HG03280 (cell line): ENCODE measurements around the gene DMRT2.

Experiments used
- ATAC-seq: cut with Tn5 transposase; IDR thresholded peaks from one replicate; pipeline ENCODE4 v1.9.1; 2021; ENCODE audit warnings: mild to moderate bottlenecking, moderate library complexity; ENCODE audit not compliant: unreplicated experiment

Gene DMRT2

DNA sequence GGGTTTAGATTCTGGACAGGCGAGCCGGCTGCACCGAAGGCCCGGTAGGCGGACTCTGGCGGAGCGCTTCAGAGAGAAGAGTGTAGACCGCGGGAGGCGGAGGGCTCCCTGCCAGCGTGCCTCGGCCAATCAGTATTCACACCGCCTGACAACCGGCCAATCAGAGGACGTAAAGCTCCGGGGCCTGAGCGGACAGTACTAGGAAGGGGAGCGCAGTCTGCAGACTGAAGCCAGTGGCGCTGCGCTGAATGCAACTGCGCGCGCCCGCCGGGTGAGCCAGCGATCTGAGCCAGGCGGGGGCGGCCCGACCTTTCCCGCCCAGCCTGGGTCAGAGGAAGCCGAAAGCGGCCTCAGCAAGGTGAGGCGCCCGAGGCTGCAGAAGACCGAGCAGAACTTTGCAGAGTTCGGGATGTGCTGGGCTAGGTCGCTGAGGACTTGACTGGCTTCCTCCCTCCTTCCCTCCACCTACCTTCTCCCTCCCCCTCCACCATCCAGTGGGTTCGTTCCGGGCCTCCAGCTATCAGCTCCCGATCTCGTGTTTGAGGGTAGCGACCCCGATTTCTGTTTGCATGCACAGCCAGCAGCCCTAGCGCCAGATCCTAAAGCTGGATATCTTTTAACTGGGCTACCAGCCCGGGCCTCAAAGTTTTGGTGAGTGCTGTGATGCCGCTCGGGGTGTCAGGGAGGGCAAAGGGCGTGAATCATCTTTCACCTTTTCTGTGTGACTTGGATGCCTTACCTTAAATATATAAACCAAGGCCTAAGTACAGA lies at the start of gene DMRT2:
Gene DMRT2, plus strand, starts transcription at position 233 of the 771 bp plus-strand sequence. CDS start 1,257 bp downstream, outside the sequence.
- ATAC-seq, result peak; percentile 71

DNA sequence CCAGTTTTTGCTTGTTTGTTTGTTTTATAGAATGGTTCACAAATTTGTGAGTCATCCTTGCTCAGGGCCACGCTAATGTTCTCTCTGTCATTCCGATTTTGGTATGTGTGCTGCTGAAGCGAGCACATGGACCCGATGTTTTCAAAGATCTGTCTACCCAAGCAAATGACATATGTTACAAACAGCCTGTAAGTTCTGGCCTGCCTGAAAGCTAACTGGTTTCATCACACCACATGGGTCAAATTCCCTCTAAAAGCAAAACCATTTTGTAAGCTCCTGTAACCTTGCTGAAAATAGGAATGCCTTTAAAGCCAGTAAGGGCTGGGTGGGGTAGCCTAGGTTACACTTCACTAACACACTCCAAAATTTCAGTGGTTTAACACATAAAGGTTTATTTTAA lies 48.3 kb upstream of the DMRT2 start:
- ATAC-seq, result no peak

DNA sequence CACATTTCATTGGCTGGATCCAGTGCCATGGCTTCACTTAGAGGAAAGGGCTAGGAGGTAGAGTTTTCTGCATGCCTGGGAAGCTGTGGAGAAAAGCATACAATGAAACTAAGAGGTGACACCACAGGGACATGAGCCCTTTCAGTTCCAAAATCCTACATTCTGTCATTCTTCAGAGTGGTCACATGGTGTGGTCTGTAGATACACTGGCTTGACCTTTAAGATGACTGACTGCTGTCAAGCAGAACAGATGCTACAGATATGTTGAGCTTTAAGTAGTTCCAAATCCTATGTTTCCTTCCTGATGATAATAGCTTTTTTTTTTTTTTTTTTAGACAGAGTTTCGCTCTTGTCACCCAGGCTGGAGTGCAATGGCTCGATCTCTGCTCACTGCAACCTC lies 47.5 kb upstream of the DMRT2 start:
- ATAC-seq, result no peak

DNA sequence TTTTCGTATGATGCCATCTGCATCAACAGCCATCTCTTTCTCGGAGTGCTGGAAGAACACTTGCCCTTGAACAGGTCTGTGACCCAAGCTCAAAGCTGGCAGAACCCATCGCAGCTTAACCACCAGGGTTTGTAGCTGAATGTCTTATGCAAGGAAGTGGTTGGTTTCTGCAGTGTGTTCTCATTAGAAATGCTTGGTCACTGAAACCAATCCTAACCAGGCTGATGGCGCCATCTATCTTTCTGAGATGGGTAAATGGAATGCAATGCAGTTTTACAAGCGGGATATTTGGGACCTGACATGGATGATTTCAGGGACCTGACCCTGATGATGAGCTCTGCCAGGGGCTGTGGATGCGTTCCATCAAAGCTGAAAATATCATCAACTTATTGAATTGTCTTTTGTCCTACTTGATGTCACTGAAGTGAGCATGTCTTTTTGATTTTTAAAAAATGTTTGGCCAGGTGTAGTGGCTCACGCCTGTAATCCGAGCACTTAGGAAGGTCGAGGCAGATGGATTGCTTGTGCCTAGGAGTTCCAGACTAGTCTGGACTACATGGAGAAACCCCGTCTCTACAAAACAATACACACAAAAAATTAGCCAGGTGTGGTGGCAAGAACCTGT lies 45.0 kb upstream of the DMRT2 start:
- peak; percentile 56 for ATAC-seq

DNA sequence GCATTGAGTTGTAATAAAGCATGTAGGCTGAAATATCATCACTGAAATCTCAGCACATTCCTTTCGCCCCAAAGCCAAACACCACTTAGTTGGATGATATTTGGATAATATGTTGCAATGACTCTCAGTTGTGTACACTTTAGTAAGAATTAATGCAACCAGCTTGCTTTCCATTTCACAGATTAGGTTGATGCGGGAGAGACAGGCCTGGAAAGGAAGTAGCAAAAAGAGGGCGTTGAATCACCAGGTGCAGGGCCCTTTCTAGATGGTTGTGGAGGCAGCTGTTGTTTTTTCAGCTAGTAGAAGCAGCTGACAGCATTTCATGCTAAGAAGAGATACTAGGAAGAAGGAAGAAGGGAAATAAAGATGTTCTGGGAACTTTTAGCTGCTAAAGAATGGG lies 42.8 kb upstream of the DMRT2 start:
- no peak for ATAC-seq

DNA sequence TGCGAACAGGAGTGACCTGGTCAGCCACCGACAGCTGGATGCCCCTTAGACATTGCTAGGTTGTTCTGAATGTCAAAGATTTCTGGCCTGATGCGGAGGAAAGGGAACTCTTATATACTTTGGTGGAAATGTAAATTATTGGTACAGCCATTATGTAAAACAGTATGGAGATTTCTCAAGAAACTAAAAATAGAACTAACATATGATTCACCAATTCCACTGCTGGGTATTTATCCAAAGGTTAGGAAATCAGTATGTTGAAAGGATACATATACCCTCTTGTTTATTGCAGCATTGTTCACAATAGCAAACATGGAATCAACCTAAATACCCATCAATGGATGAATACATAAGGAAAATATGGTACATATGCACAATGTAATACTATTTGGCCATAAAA lies 41.9 kb upstream of the DMRT2 start:
- ATAC-seq, result no peak

DNA sequence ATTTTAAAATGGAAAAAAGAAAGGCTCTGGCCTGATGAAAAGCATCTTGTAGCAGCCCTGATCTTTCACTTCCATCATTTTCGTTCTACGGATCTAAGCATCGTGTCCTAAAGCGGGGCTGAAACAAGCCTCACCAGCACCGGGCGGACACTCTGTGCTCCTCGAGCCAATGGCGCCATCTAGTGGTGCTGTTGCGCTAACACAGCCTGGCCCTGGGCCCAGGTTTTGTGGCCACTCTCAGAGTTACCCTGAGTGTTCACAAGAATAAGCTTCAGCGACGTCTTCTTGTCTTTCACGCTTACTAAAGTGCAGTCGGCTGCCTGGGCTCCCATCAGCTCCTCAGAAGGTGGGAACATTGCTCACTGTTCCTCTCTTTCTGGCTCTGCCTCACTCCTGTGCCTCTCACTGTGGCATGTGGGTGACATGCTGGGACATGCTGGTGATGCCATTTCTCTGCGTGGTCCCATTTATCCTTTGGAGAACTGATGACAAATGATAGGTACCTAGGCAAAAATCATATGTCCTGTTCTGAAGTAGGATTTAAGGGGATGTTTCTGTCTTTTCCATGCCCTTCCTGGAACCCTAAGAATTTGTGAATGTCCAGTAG lies 41.0 kb upstream of the DMRT2 start:
- ATAC-seq, result peak; percentile 95

DNA sequence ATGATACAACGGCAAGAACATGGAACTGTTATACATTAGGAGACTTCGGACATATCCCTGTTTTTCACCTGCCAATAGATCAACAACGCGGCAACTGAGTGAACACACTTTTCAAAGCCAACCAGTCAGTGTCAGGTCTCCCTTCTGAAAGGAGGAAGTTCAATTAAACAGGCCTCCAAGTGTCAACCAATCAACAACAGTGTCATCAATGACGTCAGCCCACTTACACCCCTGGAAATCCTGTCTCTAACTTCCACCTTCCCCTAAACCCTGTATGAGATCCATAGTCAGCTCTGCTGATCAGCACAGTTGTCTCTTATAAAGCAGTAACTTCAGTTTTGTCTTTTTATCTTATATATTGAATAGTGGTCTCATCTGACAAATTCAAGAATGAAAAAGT lies 37.1 kb upstream of the DMRT2 start:
- no peak for ATAC-seq

DNA sequence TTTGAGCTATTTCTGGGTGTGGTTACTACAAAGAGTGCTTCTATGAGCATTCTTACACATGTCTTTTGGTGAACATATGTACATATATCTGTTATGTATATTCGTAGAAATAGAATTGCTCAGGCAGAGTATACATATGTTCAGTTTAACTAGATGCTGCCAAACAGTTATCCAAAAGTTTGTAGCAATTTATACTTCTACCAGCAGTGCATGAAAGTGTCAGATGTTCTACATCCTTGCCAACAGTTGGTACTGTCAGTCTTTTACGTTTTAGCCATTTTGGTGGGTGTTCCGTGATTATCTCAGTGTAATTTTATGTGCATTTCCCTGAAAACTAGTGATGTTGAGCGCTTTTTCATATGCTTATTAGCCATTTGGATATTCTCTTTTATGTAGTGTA lies 35.9 kb upstream of the DMRT2 start:
- ATAC-seq, result no peak

DNA sequence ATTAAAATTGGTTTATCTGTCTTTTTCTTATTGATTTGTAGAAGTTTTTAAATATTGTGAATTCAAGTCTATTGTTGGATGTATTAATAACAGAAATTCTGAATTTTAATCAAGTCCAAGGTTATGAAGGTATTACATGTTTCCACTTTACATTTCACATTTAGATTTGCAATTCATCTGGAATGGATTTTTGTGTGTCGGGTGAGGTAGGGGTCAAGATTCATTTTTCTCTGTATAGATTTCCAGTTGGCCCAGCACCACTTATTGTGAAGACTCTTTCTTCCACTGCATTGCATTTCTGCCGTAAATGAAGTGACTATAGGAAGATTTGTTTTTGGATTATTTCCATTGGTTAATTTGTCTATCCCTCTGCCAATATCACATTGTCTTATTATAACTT lies 35.5 kb upstream of the DMRT2 start:
- no peak for ATAC-seq

DNA sequence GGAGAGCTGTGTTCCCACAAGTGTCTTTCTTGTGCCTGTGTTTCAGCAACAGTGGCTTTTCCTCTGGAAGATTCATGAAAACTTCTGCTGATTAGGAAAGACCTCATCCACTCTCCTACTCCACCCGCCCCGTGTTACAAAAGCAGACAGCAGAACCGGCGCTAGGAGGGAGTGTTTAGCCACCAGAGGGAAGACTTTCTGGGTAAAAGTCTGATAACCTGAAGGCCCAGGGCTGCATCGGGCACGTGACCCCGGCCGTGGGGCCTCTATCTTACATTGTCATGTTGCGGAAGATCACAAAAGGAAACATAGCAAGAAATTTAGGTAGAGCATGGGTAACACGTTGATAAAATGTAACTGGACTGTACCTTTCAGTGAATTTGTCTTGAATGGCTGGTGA lies 32.0 kb upstream of the DMRT2 start:
- no peak for ATAC-seq

DNA sequence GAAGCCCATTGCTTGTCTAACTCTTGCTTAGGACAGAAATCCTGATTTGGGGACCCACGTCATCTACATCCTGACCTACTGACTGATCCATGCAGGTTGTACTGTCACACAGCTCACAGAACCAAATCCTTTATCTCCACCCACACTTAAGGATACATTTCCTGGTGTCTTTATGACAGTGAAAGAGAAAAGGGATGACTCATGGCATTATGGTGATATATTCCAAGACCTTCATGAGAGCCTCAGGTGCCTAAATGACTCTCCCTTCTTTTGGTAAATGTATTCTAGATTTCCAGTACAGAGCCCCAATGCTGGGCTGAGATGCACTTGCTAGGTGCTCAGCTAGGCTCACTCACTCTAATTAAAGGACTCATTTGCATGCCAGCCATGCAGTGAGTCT lies 26.0 kb upstream of the DMRT2 start:
- no peak for ATAC-seq

DNA sequence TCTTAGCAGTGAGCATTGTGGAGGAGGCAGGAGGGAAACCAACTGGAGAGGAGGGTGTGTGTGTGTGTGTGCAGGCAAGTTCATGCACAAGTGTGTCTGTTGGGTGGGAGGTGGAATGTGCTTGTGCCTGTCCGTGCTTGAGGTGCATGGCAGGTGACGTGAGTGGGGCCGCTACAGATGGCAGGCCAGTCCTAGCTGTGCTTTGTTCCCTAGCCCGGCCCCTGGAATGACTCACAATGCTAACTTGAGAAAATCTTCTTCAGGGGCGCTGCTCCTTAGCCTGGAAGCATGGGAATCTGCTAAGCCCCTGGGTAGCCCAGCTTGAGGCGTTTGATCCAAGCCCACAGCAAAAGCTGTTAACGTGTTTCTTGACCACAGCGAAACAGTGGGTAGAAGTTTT lies 25.0 kb upstream of the DMRT2 start:
- ATAC-seq, result no peak

DNA sequence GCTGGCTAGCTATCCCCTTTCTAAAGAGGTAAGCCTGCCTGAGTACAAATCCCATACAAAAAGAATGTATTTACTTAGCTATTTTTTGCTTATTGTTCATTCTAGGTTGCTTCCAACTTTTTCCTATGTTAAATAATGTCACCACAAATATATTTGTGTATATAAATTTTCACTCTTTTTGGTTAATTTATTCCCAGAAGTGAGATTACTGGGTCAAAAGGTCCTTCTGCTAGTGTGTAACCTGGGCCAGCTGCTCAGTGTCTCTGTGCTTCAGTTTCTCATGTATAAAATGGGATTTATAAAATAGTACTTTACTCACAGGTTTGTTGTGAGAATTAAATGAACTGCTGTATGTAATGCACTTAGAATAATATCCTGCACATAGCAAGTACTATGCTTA lies 23.9 kb upstream of the DMRT2 start:
- no peak for ATAC-seq

DNA sequence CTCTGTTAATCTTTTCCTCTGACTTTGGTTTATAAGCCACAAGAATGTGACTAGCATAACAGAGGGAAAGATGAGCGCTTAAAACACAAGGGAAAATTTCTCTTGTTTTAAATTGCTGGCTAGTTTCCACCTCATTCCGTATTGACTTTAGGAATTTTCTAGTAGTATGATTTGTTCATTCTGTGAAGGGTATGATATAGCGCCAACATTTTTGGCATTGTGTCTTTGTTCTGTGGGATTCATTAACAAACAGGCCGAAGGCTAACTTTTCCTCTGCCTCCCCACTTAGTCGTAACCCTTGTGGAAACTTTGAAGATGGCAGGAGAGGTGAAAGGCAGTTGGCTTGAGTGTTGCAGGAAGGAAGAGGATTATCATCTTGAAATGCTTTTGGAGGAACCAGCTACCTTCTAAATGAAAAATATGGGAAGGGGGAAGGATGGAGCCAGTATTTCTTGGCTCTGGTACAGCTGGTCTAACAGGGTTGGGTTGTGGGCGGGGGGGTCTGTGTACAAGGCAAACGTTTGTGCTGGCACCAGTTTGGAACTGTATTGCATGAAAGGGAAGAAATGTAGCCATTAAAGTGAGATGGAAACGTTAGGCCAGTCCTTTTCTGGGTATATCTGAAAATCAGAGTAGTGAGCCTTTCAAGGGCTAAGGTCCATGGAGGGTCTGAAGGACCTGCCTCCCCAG lies 21.5 kb upstream of the DMRT2 start:
- no peak for ATAC-seq

DNA sequence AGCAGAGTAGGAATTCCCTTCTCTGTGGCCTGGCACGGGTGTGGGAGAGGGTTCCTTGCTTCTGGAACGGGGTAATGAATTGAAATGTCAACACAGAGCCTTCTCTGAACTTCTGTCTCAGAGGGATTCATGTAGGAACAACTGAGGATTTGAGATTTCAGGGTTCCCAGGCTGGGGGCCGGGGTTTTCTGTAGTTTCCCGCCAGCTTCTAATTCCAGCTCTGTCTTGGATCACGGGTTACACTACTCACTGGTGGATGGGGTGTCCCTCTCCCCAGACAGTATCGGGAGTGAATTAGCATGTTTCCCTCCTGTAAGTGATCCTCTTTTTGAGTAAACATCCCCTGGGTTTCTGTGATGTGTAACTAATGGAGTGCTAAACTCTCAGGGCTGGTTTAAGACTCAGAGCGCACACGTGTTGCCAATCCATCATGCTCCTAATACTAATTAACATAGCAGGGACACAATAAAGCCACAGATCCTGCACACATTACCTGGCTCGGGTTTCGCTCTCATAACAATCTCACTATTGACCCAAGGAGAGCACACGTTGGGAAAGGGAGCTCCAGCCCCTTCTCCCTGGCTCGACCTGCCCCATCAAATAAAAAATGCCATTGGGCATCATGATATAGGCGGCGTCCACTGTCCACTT lies 18.1 kb upstream of the DMRT2 start:
- ATAC-seq, result no peak

DNA sequence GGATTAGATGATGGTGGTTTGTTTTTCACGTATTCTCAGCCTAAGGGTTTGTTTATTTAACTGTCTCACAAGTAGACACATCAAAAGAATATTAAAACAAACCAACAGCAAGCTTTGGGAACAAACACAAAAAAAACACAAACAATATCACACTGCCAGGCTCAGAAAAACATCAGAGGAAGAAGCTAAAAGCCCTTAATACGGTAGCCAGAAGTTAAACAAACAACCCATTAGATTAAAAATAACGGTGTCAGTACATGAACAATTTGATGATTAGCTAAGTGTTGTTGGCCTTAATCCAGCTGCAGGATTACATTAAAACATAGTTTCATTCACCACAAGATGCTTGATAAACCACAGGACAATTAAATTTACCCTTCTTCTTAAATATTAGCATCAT lies 15.9 kb upstream of the DMRT2 start:
- ATAC-seq, result no peak

DNA sequence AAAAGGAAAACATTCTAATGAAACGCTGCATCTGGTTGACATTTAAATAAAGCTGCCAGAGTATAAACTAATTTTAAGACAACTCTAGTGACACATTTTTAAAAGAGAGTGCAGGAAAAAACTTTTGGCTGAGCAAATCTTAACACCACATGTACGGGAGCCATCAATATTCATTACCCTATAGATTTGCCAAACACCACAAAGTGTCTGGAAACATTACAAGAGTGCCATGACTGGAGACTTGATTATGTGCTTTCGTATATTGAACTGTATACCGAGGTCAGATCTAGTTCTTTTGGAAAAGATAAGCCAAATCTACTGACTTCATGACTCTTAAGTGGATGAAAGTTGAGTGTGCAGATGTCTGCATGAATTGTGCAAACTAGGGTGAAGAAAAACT lies 10.6 kb upstream of the DMRT2 start:
- no peak for ATAC-seq

DNA sequence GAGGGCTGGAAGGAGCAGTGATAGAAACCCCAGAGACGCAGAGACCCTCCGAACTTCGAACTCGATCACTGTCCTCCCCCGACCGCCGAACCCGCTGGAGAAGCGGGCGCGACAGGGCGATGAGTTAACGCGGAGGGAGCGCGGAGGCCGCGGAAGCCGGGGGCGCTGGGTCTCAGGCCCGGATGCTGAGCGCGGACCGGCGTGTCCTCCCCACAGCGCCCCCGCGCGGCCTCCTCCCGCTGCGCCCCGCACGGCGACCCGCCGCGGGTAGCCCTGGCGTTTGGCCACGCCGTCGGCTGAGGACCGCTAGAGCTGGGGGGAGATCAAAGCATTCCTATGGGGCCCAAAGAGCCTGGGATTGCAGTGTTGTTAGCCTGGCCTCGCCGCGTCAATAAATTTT lies 7.7 kb upstream of the DMRT2 start:
- ATAC-seq, result no peak

DNA sequence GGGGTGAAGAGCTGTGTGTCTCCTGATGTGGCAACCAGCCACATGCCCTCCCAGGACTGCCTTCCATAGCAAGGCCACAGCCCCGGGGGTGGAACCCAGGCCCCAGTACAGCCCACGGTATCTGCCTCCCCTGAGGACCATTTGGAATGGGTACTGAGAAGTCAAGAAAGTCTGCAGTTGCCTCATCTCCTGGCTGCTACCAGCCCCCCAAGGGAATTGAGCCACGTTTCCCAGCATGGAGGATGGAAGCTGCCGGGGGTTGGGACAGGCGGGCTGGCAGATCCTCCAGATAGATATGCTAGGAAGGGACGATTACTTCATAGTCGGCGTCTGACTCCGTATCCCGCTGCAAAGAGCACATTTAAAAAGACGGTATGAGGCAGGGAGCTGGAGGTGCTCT lies 5.5 kb upstream of the DMRT2 start:
- no peak for ATAC-seq
